WERI-Rb-1 (cell line): ENCODE data around the gene C11orf21.

Source experiments
- DNase-seq: peaks from one replicate; pipeline ENCODE4 v3.0.0-alpha.2; 2020
- H3K27ac ChIP-seq: fragments of 250-450 bp; sonication (Bioruptor Pico); 2 replicates; pipeline ENCODE4 v1.5.1; 2020; ENCODE audit warnings: mild to moderate bottlenecking, moderate library complexity
- H3K27me3 ChIP-seq: fragments of 250-450 bp; sonication (Bioruptor Pico); 2 replicates; pipeline ENCODE4 v1.5.1; 2021; ENCODE audit warnings: mild to moderate bottlenecking, low read depth, moderate library complexity; ENCODE audit not compliant: insufficient read depth, severe bottlenecking
- H3K36me3 ChIP-seq: fragments of 250-450 bp; sonication (Bioruptor Pico); 2 replicates; pipeline ENCODE4 v1.5.1; 2020; ENCODE audit warnings: mild to moderate bottlenecking, moderate library complexity
- H3K4me3 ChIP-seq: 2 replicates; pipeline ENCODE4 v1.5.1; 2011; ENCODE audit warnings: low read depth, mild to moderate bottlenecking, control low read depth, low read length
- H3K9me3 ChIP-seq: fragments of 250-450 bp; sonication (Bioruptor Pico); 2 replicates; pipeline ENCODE4 v1.5.1; 2021; ENCODE audit warnings: mild to moderate bottlenecking, moderate library complexity; ENCODE audit not compliant: severe bottlenecking
- CTCF ChIP-seq: IDR thresholded peaks from 2 replicates; pipeline ENCODE4 v1.5.1; 2011; ENCODE audit warnings: low read depth, mild to moderate bottlenecking, control low read depth, inconsistent platforms, low read length

C11orf21 gene

GRCh38 chr11:2273771-2274170 is 27.9 kb downstream of the C11orf21 start:
- no peak for DNase-seq
- Histone ChIP-seq H3K27ac (no peak overlapping the region), H3K36me3 (no peaks in the 10 kb centered on the region), H3K4me3 (no peak overlapping the region), H3K27me3 (peaks cover 96% of the 10 kb centered on the region), H3K9me3 (peaks cover 4% of the 10 kb centered on the region)
- no peak for TF ChIP-seq CTCF

- Histone ChIP-seq H3K27ac (no peak overlapping the region), H3K27me3 (peaks cover 96% of the 10 kb centered on the region), H3K9me3 (peaks cover 4% of the 10 kb centered on the region), H3K4me3 (no peak overlapping the region), H3K36me3 (no peaks in the 10 kb centered on the region)
- no peak for DNase-seq
- no peak for TF ChIP-seq CTCF
Measured at GRCh38 chr11:2273311-2273710, 28.4 kb downstream of the C11orf21 start.

GRCh38 chr11:2272946-2273280 is 28.8 kb downstream of the C11orf21 start:
- no peak for DNase-seq
- Histone ChIP-seq H3K9me3 (peaks cover 4% of the 10 kb centered on the region), H3K27ac (no peak overlapping the region), H3K36me3 (no peaks in the 10 kb centered on the region), H3K27me3 (peaks cover 96% of the 10 kb centered on the region), H3K4me3 (no peak overlapping the region)
- TF ChIP-seq CTCF, result no peak

GRCh38 chr11:2272228-2272945 is 29.3 kb downstream of the C11orf21 start:
- Histone ChIP-seq H3K27me3 (peaks cover 96% of the 10 kb centered on the region), H3K36me3 (no peaks in the 10 kb centered on the region), H3K4me3 (no peak overlapping the region), H3K9me3 (peaks cover 4% of the 10 kb centered on the region), H3K27ac (no peak overlapping the region)
- peak; percentile 3 for DNase-seq
- no peak for TF ChIP-seq CTCF

GRCh38 chr11:2271327-2272227 is 30.1 kb downstream of the C11orf21 start:
- Histone ChIP-seq H3K27me3 (peaks cover 93% of the 10 kb centered on the region), H3K36me3 (no peaks in the 10 kb centered on the region), H3K27ac (no peak overlapping the region), H3K9me3 (peaks cover 4% of the 10 kb centered on the region), H3K4me3 (no peak overlapping the region)
- DNase-seq, result no peak
- no peak for TF ChIP-seq CTCF
